ENCODE data around the gene CYP2W1. TPM values are rescaled to one million over a fixed set of nuclear protein-coding genes. Genes with fewer than 3 reads are reported as not detected.

The CYP2W1 gene
- total and polyA plus RNA-seq, 2 donors (not counting 3 experiments of a cell fraction or from before 2014, with no cell fraction given): not detected

DNA sequence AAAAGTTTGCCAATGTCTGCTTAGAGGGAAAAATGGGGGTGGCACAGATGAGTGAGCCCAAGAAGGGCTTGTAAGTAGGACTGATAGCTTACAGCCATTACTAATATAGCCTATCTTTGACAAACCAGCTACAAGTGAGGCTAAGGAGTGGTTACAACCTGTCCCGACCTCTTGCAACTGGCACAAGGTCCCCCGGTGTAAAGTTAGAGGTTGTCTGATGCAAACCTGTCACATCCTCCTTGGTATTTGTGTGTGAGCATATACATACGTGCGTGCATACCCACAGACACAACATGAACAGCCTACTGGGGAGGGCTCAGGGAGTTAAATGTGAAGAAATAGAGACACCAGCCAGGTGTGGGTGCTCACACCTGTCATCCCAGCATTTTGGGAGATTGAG lies 43.1 kb upstream of the CYP2W1 start:
- no peak for TF ChIP-seq FOS (IDR thresholded peaks at IDR 0.05; ENCODE audit: borderline replicate concordance, insufficient read depth, low read length)
- TF ChIP-seq POLR2A (IDR thresholded peaks at IDR 0.05; ENCODE audit: low read depth, low read length): no peak
- no peak for TF ChIP-seq JUN (IDR thresholded peaks at IDR 0.05; ENCODE audit: borderline replicate concordance, insufficient read depth, insufficient read length, low read depth)
- no peak for TF ChIP-seq POLR2AphosphoS5 (IDR thresholded peaks at IDR 0.05; ENCODE audit: insufficient read depth, low read depth, low read length)
- TF ChIP-seq MYC (IDR thresholded peaks at IDR 0.05; ENCODE audit: low read depth, low read length): no peak
- TF ChIP-seq, protein P1, sequence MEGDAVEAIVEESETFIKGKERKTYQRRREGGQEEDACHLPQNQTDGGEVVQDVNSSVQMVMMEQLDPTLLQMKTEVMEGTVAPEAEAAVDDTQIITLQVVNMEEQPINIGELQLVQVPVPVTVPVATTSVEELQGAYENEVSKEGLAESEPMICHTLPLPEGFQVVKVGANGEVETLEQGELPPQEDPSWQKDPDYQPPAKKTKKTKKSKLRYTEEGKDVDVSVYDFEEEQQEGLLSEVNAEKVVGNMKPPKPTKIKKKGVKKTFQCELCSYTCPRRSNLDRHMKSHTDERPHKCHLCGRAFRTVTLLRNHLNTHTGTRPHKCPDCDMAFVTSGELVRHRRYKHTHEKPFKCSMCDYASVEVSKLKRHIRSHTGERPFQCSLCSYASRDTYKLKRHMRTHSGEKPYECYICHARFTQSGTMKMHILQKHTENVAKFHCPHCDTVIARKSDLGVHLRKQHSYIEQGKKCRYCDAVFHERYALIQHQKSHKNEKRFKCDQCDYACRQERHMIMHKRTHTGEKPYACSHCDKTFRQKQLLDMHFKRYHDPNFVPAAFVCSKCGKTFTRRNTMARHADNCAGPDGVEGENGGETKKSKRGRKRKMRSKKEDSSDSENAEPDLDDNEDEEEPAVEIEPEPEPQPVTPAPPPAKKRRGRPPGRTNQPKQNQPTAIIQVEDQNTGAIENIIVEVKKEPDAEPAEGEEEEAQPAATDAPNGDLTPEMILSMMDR (IDR thresholded peaks at IDR 0.05; ENCODE audit: extremely low read depth in 1 of 2, insufficient read depth in 1 of 2, low read depth in 1 of 2, low read length in 2 of 2): no peak
- no peak for TF ChIP-seq EZH2 (IDR thresholded peaks at IDR 0.05; ENCODE audit: borderline replicate concordance, low read depth, low read length, severe bottlenecking)
- TF ChIP-seq, protein P2, sequence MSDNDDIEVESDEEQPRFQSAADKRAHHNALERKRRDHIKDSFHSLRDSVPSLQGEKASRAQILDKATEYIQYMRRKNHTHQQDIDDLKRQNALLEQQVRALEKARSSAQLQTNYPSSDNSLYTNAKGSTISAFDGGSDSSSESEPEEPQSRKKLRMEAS (IDR thresholded peaks at IDR 0.05; ENCODE audit: insufficient read depth, insufficient read length): no peak
- no peak for TF ChIP-seq GATA2 (IDR thresholded peaks at IDR 0.05; ENCODE audit: insufficient read depth, insufficient read length, low read depth, low read length)
- intact Hi-C loops (cut with micrococcal nuclease) (no loop called here), dilution Hi-C loops (cut with MboI; ENCODE audit: extremely low pct_ligation_motif_present, low sequenced_read_pairs) (no loop called here)
- FAIRE-seq (no peak), DNase-seq (ENCODE audit: low read depth, low spot score) (no peak)
- ChIA-PET CTCF (no interaction called here), POLR2A (no interaction called here)
- Histone ChIP-seq H3K4me3 (replicated peaks in 1 of 3; ENCODE audit: insufficient read depth in 1 of 3, low read depth in 1 of 3, low read length in 3 of 3) (no peak overlapping the region), H3K27ac (ENCODE audit: insufficient read depth, low read depth, low read length) (no peak overlapping the region), H3K27me3 (ENCODE audit: control insufficient read depth in 2 of 2, insufficient read depth in 2 of 2, low read length in 2 of 2) (peaks cover 0 to 13% of the 10 kb centered on the region in 2 experiments), H3K36me3 (ENCODE audit: control insufficient read depth in 2 of 2, extremely low read depth in 1 of 2, insufficient read depth in 2 of 2, low read length in 2 of 2) (no peaks in the 10 kb centered on the region), H3K79me2 (ENCODE audit: control insufficient read depth, insufficient read depth, low read length) (no peaks in the 10 kb centered on the region), H3K9ac (replicated peaks; ENCODE audit: extremely low read depth, insufficient read depth, low read length) (no peak overlapping the region), H3K4me1 (ENCODE audit: control insufficient read depth, extremely low read depth, insufficient read depth, low read length) (no peaks in the 10 kb centered on the region), H3K4me2 (ENCODE audit: insufficient read depth, low read length) (no peak overlapping the region), H3K9me3 (replicated peaks; ENCODE audit: control insufficient read depth, insufficient read depth, low read length) (no peaks in the 10 kb centered on the region), H4K20me1 (replicated peaks; ENCODE audit: control insufficient read depth, extremely low read depth, insufficient read depth, low read length) (no peaks in the 10 kb centered on the region), H2AFZ (ENCODE audit: low read depth, low read length) (no peak overlapping the region), H3K9me1 (replicated peaks; ENCODE audit: control insufficient read depth, extremely low read depth, insufficient read depth, low read length) (no peaks in the 10 kb centered on the region)
- BruUV-seq (replicated peaks): no TSS peak

Data from endothelial cell of umbilical vein (primary cell).